ENCODE results near the gene ANKRD63.
A peak's percentile ranks its signal among the peaks of the same experiment; 100 is the strongest.

Gene ANKRD63

DNA sequence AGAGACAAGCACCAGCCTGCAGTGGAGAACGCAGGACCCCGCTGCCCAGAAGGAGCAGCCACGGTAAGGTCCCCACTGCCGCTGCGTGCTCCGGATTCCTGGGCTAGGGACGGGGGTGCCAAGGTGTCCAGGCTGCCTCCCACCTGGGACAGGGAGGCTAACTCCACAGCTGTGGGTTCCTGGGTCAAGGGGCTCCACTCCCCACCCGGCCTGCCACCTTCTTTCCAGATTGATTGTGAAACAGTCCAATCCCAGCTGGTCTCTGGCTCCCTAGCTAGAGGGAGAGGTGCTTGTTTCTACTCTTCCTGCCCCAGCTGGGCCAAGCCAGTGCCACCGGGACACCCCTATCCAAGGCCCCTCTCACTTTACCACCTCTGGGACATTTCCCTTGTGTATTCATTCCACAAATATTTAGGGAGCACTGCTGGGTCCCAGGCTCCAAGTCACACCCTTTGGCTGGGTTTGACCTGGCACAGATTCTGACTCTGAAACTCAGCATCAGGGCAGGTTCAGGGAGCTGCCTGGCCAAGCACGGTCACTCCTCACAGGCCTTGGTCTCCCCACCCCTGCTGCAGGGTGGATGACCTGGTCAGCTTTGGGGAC is 42.1 kb downstream of the ANKRD63 start:
- DNase-seq = no peak

DNA sequence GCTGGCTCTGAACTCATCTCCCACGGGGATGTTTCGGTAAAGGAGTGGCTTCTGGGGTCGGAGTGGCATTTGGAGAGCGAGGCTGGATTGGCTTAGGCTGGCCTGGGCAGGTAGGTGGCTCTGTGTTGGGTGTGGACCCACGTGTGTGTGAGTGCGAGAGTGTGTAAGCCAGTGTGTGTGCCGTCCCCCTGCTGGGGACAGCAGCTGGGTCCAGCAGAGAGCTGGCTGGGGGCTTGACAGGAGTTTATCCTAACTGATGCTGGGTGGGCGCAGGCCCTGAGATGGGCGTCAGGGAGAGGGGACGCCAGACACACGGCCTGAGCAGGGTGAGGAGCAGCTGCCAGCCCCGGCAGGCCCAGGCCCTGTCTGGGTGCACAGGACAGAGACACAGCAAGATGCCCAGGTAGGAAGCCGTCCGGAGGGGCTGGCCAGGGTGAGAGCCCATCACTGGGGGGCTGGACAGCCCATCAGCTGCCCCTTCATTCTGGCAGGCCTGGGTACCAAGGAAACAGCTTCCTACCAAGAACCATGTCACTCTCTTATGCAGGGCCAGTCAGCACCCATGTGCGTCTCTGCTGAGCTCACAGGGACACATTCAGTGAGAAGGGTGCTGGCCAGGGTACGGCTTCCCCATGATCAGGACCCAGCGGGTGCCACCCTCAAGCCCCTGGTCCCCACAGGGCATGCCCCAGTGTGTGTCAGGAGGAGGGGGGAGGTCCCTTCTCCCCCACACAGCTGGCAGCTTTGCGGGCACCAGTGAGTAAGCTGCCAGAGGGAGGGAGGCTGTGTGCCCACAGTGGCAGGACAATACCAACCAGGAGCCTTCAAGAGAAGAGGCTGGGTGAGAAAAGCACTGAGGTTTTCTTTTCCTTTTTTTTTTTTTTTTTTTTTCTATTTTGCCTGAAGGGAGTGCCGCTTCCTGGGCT is 42.9 kb downstream of the ANKRD63 start:
- no peak for DNase-seq

DNA sequence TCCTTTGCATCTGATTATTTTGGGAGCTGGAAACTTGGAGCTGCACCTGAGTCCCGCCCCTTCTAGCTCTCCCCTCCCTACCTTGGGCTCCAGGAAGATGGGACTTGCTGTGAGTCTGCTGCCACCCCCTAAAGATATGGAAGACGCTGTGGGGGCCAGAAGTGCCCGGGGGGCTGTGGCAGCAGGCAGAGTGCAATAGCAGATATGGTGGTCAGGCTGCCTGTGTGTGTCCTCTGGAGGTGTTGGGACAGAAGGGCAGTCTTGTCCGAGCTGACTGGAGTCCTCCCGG is 43.5 kb downstream of the ANKRD63 start:
- no peak for DNase-seq

DNA sequence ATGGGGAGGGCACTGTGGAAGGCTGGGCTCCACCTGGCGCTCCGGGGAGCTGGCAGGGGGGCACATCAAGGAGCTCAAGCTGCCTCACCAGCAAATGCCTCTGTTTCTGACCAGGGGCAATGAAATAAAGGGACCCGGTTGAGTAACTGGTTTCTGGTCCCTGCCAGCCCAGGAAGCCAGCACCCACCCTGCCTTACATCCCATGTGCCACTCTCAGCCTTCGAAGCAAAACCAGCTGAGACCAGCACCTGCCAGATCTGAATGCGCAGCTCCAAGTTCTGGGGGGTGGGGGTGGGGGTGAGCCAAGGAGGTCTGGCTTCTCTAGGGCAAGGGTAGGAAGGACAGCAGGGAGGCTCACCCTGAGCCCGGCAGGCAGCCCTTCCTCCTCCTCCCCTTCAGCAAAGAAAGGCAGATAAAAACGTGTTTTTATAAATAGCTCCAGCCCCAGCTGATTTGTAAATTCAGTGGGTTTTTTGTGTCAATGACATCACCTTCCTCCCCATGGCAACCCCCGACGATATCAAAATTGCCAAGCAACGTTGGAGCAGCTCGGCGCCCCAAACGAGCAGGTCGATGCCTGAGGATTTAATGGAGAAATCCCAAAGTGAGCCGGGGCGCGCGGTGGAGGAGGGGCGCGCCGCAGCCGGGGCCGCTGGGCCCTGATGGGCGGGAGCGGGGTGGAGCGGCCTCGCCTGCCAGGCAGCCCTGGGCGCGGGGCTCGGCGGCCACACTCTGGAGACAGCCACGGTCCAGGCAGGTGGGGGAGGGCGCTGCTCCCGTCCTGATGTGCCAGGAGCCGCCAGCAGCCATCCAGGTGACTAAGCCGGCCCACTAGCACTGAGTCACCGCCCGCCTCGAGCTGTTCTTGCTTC is 44.1 kb downstream of the ANKRD63 start, which contains the start of gene PAK6:
PAK6 (plus strand) TSS at position 532 of the 872 bp plus-strand sequence. CDS start 25,723 bp downstream, outside the sequence.
- DNase-seq = peak; percentile 27

DNA sequence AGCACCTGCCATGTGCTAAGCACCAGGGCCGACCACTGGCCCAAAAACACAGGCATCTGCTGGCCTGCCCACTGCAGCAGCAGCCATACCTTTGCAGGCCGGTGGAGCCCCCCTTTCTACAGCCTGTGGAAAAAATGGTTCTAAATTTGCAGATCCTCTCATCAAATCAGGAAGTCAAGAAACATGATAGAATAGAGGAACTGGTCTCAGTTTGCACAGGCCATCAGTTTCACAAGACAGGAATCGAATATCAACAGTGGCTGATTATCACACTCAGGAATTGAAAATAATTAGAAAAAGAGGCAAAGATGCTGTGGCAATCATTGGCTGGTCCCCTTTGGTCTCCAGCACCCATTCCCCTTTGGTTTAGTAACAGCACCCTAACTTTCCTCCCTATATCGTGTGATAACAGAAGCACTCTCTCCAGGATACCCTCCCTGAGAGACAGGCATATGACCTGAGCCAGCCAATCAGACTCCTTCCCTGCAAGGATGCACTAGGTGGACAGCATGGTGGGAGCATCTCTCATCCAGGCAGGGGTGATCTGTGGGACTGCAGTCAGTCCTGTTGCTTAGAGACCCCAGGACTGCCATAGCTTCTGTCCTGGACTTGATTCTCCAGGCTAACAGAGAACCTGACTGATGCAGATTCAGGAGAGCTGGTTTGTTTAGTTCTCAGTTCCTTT is 47.5 kb downstream of the ANKRD63 start:
- DNase-seq = no peak

DNA sequence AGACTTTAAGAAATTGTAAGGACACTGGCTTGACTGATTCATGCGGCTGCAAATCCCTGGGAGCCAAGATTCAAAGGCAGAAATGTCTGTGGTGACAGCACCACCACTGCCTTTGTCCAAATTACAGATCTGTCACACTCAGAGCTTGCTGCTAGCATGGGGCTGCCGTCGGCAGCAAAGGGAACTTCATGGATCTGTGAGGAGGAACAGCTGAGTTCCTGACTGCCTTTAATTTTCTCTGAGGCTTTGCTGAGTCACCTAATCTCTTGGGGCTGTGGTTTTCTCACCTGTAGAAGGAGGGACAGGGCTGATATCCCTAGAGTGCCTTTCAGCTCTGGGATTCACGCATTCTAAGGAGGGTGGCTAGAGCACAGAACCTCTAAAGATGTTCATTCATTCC is 48.1 kb downstream of the ANKRD63 start:
- no peak for DNase-seq

DNA sequence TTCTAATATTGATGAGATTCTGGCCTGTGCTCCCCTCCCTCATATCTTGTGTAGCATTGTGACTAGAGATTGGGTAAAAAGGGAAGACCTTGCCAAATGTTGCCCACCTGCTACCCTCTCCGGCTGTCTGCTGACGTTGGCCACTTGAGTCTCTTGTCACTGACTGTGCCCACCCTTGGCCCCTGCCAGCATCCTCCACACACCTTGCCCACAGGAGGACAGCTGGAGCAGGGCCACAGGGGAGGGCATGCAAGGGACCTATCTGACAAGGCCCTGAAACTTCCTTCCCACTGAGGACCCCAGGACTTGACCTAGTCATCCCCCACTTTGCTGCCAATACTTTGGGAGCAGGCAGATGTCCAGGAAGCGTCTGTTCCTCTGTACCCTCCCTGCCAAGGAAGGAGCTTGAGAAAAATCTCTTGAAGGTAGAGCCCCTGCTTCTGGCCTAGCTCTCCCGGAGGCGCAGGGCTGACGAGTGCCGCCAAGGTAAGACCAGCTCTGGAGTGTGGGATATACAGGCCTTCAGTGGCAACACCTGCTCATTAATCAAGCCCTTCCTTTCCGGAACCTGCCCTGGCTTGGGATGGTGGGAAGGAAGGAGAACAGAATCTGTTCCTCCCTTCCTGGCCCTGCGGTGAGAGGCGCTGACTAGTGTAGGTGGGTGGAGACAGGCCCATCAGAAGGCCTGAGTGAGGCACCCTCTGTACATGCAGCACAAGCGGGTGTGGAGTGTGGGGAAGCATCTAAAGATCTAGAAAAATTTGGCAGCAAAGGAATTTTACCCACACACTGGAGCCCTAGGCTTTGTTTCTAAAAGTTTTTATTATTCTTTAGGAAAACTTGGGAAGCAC is 48.9 kb downstream of the ANKRD63 start:
- DNase-seq = no peak

DNA sequence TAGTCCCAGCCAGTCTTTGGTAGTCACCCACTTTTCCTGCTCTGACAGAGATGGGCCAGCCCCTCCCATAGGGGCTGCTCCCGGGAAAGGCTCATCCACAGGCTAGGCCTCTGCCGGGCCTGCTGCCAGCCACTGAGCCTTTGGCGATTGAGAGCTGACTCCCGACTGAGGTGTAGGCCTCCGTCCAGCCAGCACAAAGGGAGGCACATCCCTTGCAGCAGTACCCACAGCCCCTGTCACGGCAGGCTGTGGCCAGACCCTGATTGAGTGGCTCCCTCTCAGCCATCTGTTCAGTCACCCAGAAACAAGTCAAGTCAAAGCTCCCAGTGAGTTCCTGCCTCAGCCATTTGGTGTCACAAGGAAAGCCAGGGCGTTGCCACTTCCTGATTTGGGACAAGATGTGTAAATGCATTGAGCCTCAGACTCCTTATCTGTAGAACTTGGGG is 50.2 kb downstream of the ANKRD63 start:
- peak; percentile 19 for DNase-seq

Data from fibroblast of skin of abdomen (primary cell).